IMR-90 (cell line): ENCODE data around the gene SNRPE. TPM values are rescaled to one million over a fixed set of nuclear protein-coding genes. Genes with fewer than 3 reads are reported as not detected.

Source experiments
- BHLHE40 ChIP-seq: fragments of 150-350 bp; IDR thresholded peaks from 2 replicates; pipeline ENCODE4 v1.6.1; 2016; ENCODE audit warnings: mild to moderate bottlenecking, low read depth, low read length
- MAZ ChIP-seq: IDR thresholded peaks from 2 replicates; pipeline ENCODE4 v1.6.1; 2012; ENCODE audit warnings: low read depth, mild to moderate bottlenecking, low read length, improper control_type of control experiment, moderate library complexity, borderline replicate concordance
- NFE2L2 ChIP-seq: fragments of 150-350 bp; IDR thresholded peaks from 2 replicates; pipeline ENCODE4 v1.6.1; 2016; ENCODE audit warnings: low read depth, mild to moderate bottlenecking, low read length
- POLR2A ChIP-seq: IDR thresholded peaks from 2 replicates; pipeline ENCODE4 v1.6.1; 2012; ENCODE audit warnings: mild to moderate bottlenecking, low read depth, low read length
- RCOR1 ChIP-seq: IDR thresholded peaks from 2 replicates; pipeline ENCODE4 v1.6.1; 2012; ENCODE audit warnings: mild to moderate bottlenecking, low read length, improper control_type of control experiment; ENCODE audit not compliant: insufficient replicate concordance
- SMC3 ChIP-seq: fragments of 150-350 bp; IDR thresholded peaks from 2 replicates; pipeline ENCODE4 v1.6.1; 2016; ENCODE audit warnings: low read depth, mild to moderate bottlenecking, antibody characterized with exemption, low read length, moderate library complexity
- polyA plus RNA-seq, 3 experiments: library from polyadenylated mRNA; depleted of rRNA; stranded (reverse); fragments of >200 nt; gene quantifications; 2 replicates each; pipeline ENCODE4 v1.2.3, GENCODE V29; 2012; ENCODE audit warnings: low replicate concordance in 1 of 3
- total RNA-seq: library from RNA; depleted of rRNA; stranded (reverse); fragments of >200 nt; gene quantifications from 2 replicates; pipeline ENCODE4 v1.2.3, GENCODE V29; 2012

The SNRPE gene
- total and polyA plus RNA-seq, 2 of the 4 experiments (the other 2 are of a cell fraction): 43.6 to 219 TPM

- TF ChIP-seq SMC3 (peak; percentile 88), RCOR1 (no peak), NFE2L2 (peak; percentile 41; the same call in 1 of the 2 replicates), POLR2A (peak; percentile 84), BHLHE40 (peak; percentile 100), MAZ (peak; percentile 57; the same call in 1 of the 2 replicates)
These were observed at the start of gene SNRPE (continued) for GRCh38 chr1:203861379-203862184.
